ENCODE measurements around the gene LRP5.

GRCh38 chr11:68388595-68389198 is 76.3 kb downstream of the LRP5 start:
- TF ChIP-seq CTCF (IDR thresholded peaks at IDR 0.05) (no peak), POLR2AphosphoS5 (IDR thresholded peaks at IDR 0.05) (no peak), EP300 (IDR thresholded peaks at IDR 0.05) (no peak), POLR2A (IDR thresholded peaks at IDR 0.05) (no peak)
